OCI-LY7 (cell line): ENCODE results near the gene TAAR5. TPM values are rescaled to one million over a fixed set of nuclear protein-coding genes. Genes with fewer than 3 reads are reported as not detected.

Experiments
- BruUV-seq: library from RNA; stranded (reverse); fragments of 400-500 nt; replicated peaks from 2 replicates; lab custom pipeline; 2021; lab: Mats Ljungman, UMichigan
- CTCF ChIA-PET: fragments of 300-600 bp; sonication (Branson Sonifier 250); formaldehyde crosslinking; loops from one replicate; lab custom pipeline; 2022; ENCODE audit warnings: antibody characterized with exemption; ENCODE audit not compliant: unreplicated experiment; lab: Charles Lee
- POLR2A ChIA-PET: fragments of 300-600 bp; sonication (Branson Sonifier 250); formaldehyde crosslinking; loops from one replicate; lab custom pipeline; 2022; ENCODE audit warnings: antibody characterized with exemption; lab: Charles Lee
- DNase-seq: peaks from one replicate; pipeline ENCODE4 v3.0.0-alpha.2; 2015; ENCODE audit warnings: low spot score
- H2AFZ ChIP-seq: fragments of 200-600 bp; sonication (generic), shearing (Covaris generic); 2 replicates; pipeline ENCODE4 v1.6.1; 2014; ENCODE audit warnings: mild to moderate bottlenecking, antibody characterized with exemption, low read length, moderate library complexity
- H3K27ac ChIP-seq: fragments of 200-600 bp; sonication (generic); 2 replicates; pipeline ENCODE4 v1.5.1; 2014; ENCODE audit warnings: mixed run types, low read depth, mild to moderate bottlenecking, moderate library complexity, low read length, inconsistent platforms; ENCODE audit not compliant: poor library complexity, severe bottlenecking
- H3K36me3 ChIP-seq: fragments of 200-600 bp; sonication (generic); 2 replicates; pipeline ENCODE4 v1.6.1; 2014; ENCODE audit warnings: mild to moderate bottlenecking, antibody characterized with exemption, low read length, moderate library complexity, mixed read lengths; ENCODE audit not compliant: insufficient read depth
- H3K4me1 ChIP-seq: fragments of 200-600 bp; sonication (generic); 2 replicates; pipeline ENCODE4 v1.5.1; 2014; ENCODE audit warnings: mild to moderate bottlenecking, low read length; ENCODE audit not compliant: insufficient read depth, poor library complexity, severe bottlenecking
- H3K4me2 ChIP-seq: fragments of 200-600 bp; sonication (generic); 2 replicates; pipeline ENCODE4 v1.6.1; 2014; ENCODE audit warnings: mild to moderate bottlenecking, low read length
- H3K4me3 ChIP-seq: fragments of 200-600 bp; sonication (generic); 2 replicates; pipeline ENCODE4 v1.5.1; 2014; ENCODE audit warnings: mild to moderate bottlenecking, low read depth, low read length; ENCODE audit not compliant: poor library complexity, severe bottlenecking
- H3K79me2 ChIP-seq: fragments of 200-600 bp; sonication (generic); 2 replicates; pipeline ENCODE4 v1.6.1; 2016; ENCODE audit warnings: low read depth, mild to moderate bottlenecking, low read length, moderate library complexity, mixed read lengths; ENCODE audit not compliant: insufficient read depth
- H3K9me2 ChIP-seq: fragments of 200-600 bp; sonication (generic); 2 replicates; pipeline ENCODE4 v1.6.1; 2016; ENCODE audit warnings: mild to moderate bottlenecking, low read length, mixed read lengths; ENCODE audit not compliant: insufficient read depth
- H3K9me3 ChIP-seq: fragments of 200-600 bp; sonication (generic); 2 replicates; pipeline ENCODE4 v1.6.1; 2014; ENCODE audit warnings: mild to moderate bottlenecking, mixed run types, low read length, mixed read lengths
- H4K20me1 ChIP-seq: fragments of 200-600 bp; sonication (generic); 2 replicates; pipeline ENCODE4 v1.6.1; 2014; ENCODE audit warnings: mild to moderate bottlenecking, antibody characterized with exemption, low read length, moderate library complexity, mixed read lengths; ENCODE audit not compliant: insufficient read depth
- CTCF ChIP-seq: fragments of 200-600 bp; sonication (generic); conservative IDR thresholded peaks from 2 replicates; pipeline ENCODE4 v1.5.1; 2014; ENCODE audit warnings: mild to moderate bottlenecking, antibody characterized with exemption, low read length, moderate library complexity, mixed read lengths
- EZH2phosphoT487 ChIP-seq: fragments of 200-600 bp; sonication (generic); IDR thresholded peaks from 2 replicates; pipeline ENCODE4 v1.6.1; 2018; ENCODE audit warnings: low read depth, borderline replicate concordance, mild to moderate bottlenecking, mixed run types, antibody characterized with exemption, low read length, moderate library complexity, mixed read lengths
- intact Hi-C: fragments of 100-400 bp; cut with micrococcal nuclease; formaldehyde crosslinking; loops from one replicate; pipeline ENCODE4 v1.10.0; 2022; ENCODE audit not compliant: unreplicated experiment
- small RNA-seq: library from RNA; depleted of rRNA; stranded (forward); fragments of <200 nt; gene quantifications from one replicate; pipeline ENCODE3, GENCODE V24; 2014
- total RNA-seq, 2 experiments: library from RNA; depleted of rRNA in 1 of 2; stranded (reverse); fragments of >200 nt in 1 of 2; shearing (Covaris generic) in 1 of 2; gene quantifications; 2 replicates each; pipeline ENCODE4 v1.2.3, GENCODE V29; 2014 to 2022

The TAAR5 gene
- total RNA-seq, 2 experiments from 2014 or later: not detected

DNA sequence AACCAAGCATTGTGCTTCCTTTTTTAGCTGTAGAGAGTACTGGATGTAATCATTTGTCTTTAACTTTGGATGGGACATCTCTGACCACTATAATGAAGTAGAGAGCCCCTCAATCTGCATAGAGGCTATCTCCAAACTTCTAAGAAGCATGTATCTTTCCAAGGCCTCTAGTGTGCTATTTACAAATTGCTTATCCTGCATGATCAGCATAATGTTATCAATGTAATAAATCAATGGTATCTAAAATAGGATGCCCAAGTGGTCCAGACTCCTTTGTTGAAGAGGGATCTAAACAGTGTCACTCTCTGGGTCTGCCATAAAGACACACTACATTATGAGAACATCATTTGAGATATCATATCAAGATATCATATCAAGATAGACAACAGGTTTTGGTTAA is 44.7 kb downstream of the TAAR5 start:
- no peak overlapping the region for H3K4me2 ChIP-seq
- no peaks in the 10 kb centered on the region for H3K36me3 ChIP-seq
- BruUV-seq: no TSS peak
- DNase-seq: no peak
- no peak overlapping the region for H2AFZ ChIP-seq
- no peaks in the 10 kb centered on the region for H3K4me1 ChIP-seq
- H4K20me1 ChIP-seq: no peaks in the 10 kb centered on the region
- no peaks in the 10 kb centered on the region for H3K9me3 ChIP-seq
- H3K9me2 ChIP-seq: no peaks in the 10 kb centered on the region
- TF ChIP-seq EZH2phosphoT487 (no peak), CTCF (no peak)
- no peak overlapping the region for H3K4me3 ChIP-seq
- intact Hi-C loops: no loop called here
- ChIA-PET CTCF (no interaction called here), POLR2A (interaction anchor here (1.3 to 2.4 kb wide), 2 partner anchors 8 to 90 kb away, joined by 3 to 11 read pairs; partner anchors contain the start of gene TAAR8)
- H3K27ac ChIP-seq: no peak overlapping the region
- no peaks in the 10 kb centered on the region for H3K79me2 ChIP-seq

Small RNAs within 50 kb of the gene (small RNA-seq; reads per million reads assigned to genes)
- gene TAAR7P: not detected

Other genes with a start within 250 kb of the TAAR5 start
- 0.05 TPM in 1 of 2 replicates, not detected in the other for gene MOXD1, start 188.3 kb downstream of the TAAR5 start, total RNA-seq (2014; rRNA removed; shearing (Covaris generic))
- 0.20 and 0.74 TPM in 2 replicates for gene MOXD1, start 188.3 kb downstream of the TAAR5 start, total RNA-seq (2022)
- gene STX7, start 76.6 kb downstream of the TAAR5 start, total RNA-seq (2014; rRNA removed; shearing (Covaris generic)): 66.5 and 88.8 TPM in 2 replicates
- 164 and 178 TPM in 2 replicates for gene STX7, start 76.6 kb downstream of the TAAR5 start, total RNA-seq (2022)
- gene TAAR9, start 51.5 kb downstream of the TAAR5 start, total RNA-seq (2014; rRNA removed; shearing (Covaris generic)): not detected in 2 replicates
- gene TAAR9, start 51.5 kb downstream of the TAAR5 start, total RNA-seq (2022): not detected in 2 replicates
- not detected in 2 replicates for gene TAAR8, start 37.1 kb downstream of the TAAR5 start, total RNA-seq (2014; rRNA removed; shearing (Covaris generic))
- gene TAAR8, start 37.1 kb downstream of the TAAR5 start, total RNA-seq (2022): not detected in 2 replicates
- gene TAAR6, start 19.4 kb downstream of the TAAR5 start, total RNA-seq (2014; rRNA removed; shearing (Covaris generic)): not detected in 2 replicates
- not detected in 2 replicates for gene TAAR6, start 19.4 kb downstream of the TAAR5 start, total RNA-seq (2022)
- gene TAAR2, start 34.5 kb upstream of the TAAR5 start, total RNA-seq (2014; rRNA removed; shearing (Covaris generic)): not detected in 2 replicates
- not detected in 2 replicates for gene TAAR2, start 34.5 kb upstream of the TAAR5 start, total RNA-seq (2022)
- not detected in 2 replicates for gene TAAR1, start 69.4 kb upstream of the TAAR5 start, total RNA-seq (2014; rRNA removed; shearing (Covaris generic))
- gene TAAR1, start 69.4 kb upstream of the TAAR5 start, total RNA-seq (2022): not detected in 2 replicates
- gene VNN1, start 124.3 kb upstream of the TAAR5 start, total RNA-seq (2014; rRNA removed; shearing (Covaris generic)): not detected in 2 replicates
- not detected in 2 replicates for gene VNN1, start 124.3 kb upstream of the TAAR5 start, total RNA-seq (2022)
- gene VNN2, start 168.2 kb upstream of the TAAR5 start, total RNA-seq (2014; rRNA removed; shearing (Covaris generic)): 22.7 and 25.5 TPM in 2 replicates
- gene VNN2, start 168.2 kb upstream of the TAAR5 start, total RNA-seq (2022): 28.9 and 31.4 TPM in 2 replicates
- 5.0 and 6.0 TPM in 2 replicates for gene SLC18B1, start 208.9 kb upstream of the TAAR5 start, total RNA-seq (2014; rRNA removed; shearing (Covaris generic))
- 5.8 and 7.5 TPM in 2 replicates for gene SLC18B1, start 208.9 kb upstream of the TAAR5 start, total RNA-seq (2022)
- gene RPS12, start 224.8 kb upstream of the TAAR5 start, total RNA-seq (2014; rRNA removed; shearing (Covaris generic)): 2,324 and 2,945 TPM in 2 replicates
- gene RPS12, start 224.8 kb upstream of the TAAR5 start, total RNA-seq (2022): 1,739 and 1,804 TPM in 2 replicates